K562 (cell line): ENCODE results near the gene ANKS1B. TPM values are rescaled to one million over a fixed set of nuclear protein-coding genes. Genes with fewer than 3 reads are reported as not detected.

Experiments used
- ATF1 ChIP-seq, 2 experiments: fragments of 450-650 bp in 1 of 2; IDR thresholded peaks; 2 replicates each; pipeline ENCODE4 v1.6.1; 2016; ENCODE audit warnings: missing compliant biosample characterization in 1 of 2, missing genetic modification characterization in 1 of 2
- ELF2 ChIP-seq: fragments of 250-450 bp; sonication (Bioruptor Pico); IDR thresholded peaks from 2 replicates; pipeline ENCODE4 v1.5.0; 2021; ENCODE audit warnings: mild to moderate bottlenecking
- HES1 ChIP-seq: fragments of 450-650 bp; IDR thresholded peaks from 2 replicates; pipeline ENCODE4 v1.6.1; 2016; ENCODE audit warnings: low read depth, mild to moderate bottlenecking, moderate library complexity
- ZNF280B ChIP-seq: fragments of 250-450 bp; sonication (Bioruptor Pico); IDR thresholded peaks from 2 replicates; pipeline ENCODE4 v1.5.1; 2021; ENCODE audit warnings: mild to moderate bottlenecking
- ZNF398 ChIP-seq: fragments of 250-450 bp; sonication (Bioruptor Pico); IDR thresholded peaks from 2 replicates; pipeline ENCODE4 v1.8.0; 2021; ENCODE audit warnings: moderate library complexity, mild to moderate bottlenecking, inconsistent platforms
- ZNF407 ChIP-seq: fragments of 450-650 bp; IDR thresholded peaks from 2 replicates; pipeline ENCODE4 v1.6.1; 2016; ENCODE audit warnings: low read depth
- polyA plus RNA-seq, 8 experiments: library from polyadenylated mRNA; depleted of rRNA in 4 of 8; stranded (reverse) in 5 of 8; unstranded in 3 of 8; fragments of >200 nt; fragmentation: Nextera tagmentation in 2 of 8; fragmentation: Illumina TruSeq in 1 of 8; extraction: Ambion mirVana in 2 of 8; extraction: Trizol in 1 of 8; gene quantifications; 2 replicates each; pipeline versions ENCODE4 v1.2.1 to v1.2.3, GENCODE V29; 2011 to 2014; ENCODE audit warnings: inconsistent platforms in 1 of 8, missing spikeins in 1 of 8
- total RNA-seq, 7 experiments: library from RNA; depleted of rRNA in 6 of 7; stranded (reverse); fragments of >200 nt in 6 of 7; fragmentation: Illumina TruSeq in 2 of 7; extraction: Trizol in 2 of 7; gene quantifications; 2 replicates each; pipeline versions ENCODE4 v1.2.1 to v1.2.3, GENCODE V29; 2011 to 2021; ENCODE audit warnings: low replicate concordance in 1 of 7
- TF ChIP-seq, protein P1 (sequence below), 2 experiments: fragments of 150-350 bp in 1 of 2; IDR thresholded peaks; 2 replicates each; pipeline ENCODE4 v1.6.1; 2012 to 2016; ENCODE audit warnings: low read depth in 2 of 2, low read length in 2 of 2, mild to moderate bottlenecking in 1 of 2, moderate library complexity in 1 of 2

ANKS1B gene
- total and polyA plus RNA-seq, 9 of the 15 experiments (the other 6 are each of a cell fraction or from before 2014, with no cell fraction given) = 0.04 to 0.47 (median 0.28) TPM; not detected in 4

DNA sequence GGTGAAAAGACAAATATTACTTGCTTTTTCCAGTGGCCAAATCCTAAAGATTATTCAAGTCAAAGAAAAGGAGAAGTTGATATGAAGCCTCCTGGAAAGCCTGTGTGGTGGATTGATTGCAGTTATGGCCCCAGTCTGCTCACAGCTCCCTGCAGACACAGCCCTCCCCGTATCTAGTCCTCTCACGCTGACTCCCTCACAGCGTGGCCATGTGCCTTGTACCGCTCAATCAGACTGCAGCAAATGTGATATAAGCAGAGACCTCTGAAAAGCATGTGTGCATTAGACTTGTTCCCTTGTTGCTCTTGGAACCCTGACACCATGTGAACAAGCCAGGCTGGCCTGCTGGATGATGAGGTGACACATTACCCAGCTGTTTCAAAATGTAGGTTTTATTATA lies 735.2 kb downstream of the ANKS1B start (continued):
- TF ChIP-seq ZNF280B (CRISPR knock-in tag) = no peak
- TF ChIP-seq HES1 = no peak
- no peak for TF ChIP-seq ATF1 (CRISPR knock-in tag; IDR thresholded peaks at IDR 0.05)
- TF ChIP-seq ATF1 (tag; IDR thresholded peaks at IDR 0.05) = no peak
- TF ChIP-seq ELF2 (CRISPR knock-in tag) = no peak
- TF ChIP-seq ZNF407 = no peak
- TF ChIP-seq, protein P1, sequence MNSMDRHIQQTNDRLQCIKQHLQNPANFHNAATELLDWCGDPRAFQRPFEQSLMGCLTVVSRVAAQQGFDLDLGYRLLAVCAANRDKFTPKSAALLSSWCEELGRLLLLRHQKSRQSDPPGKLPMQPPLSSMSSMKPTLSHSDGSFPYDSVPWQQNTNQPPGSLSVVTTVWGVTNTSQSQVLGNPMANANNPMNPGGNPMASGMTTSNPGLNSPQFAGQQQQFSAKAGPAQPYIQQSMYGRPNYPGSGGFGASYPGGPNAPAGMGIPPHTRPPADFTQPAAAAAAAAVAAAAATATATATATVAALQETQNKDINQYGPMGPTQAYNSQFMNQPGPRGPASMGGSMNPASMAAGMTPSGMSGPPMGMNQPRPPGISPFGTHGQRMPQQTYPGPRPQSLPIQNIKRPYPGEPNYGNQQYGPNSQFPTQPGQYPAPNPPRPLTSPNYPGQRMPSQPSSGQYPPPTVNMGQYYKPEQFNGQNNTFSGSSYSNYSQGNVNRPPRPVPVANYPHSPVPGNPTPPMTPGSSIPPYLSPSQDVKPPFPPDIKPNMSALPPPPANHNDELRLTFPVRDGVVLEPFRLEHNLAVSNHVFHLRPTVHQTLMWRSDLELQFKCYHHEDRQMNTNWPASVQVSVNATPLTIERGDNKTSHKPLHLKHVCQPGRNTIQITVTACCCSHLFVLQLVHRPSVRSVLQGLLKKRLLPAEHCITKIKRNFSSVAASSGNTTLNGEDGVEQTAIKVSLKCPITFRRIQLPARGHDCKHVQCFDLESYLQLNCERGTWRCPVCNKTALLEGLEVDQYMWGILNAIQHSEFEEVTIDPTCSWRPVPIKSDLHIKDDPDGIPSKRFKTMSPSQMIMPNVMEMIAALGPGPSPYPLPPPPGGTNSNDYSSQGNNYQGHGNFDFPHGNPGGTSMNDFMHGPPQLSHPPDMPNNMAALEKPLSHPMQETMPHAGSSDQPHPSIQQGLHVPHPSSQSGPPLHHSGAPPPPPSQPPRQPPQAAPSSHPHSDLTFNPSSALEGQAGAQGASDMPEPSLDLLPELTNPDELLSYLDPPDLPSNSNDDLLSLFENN (IDR thresholded peaks at IDR 0.05; ENCODE audit: low read depth in 2 of 2, low read length in 2 of 2) = no peak
- no peak for TF ChIP-seq ZNF398 (CRISPR knock-in tag)
